Breast epithelium (tissue), 4 donors: ENCODE data around the gene ACOT13. TPM values are rescaled to one million over a fixed set of nuclear protein-coding genes. Genes with fewer than 3 reads are reported as not detected.
A peak's percentile ranks its signal among the peaks of the same experiment; 100 is the strongest.

ENCODE experiments used
- DNase-seq, 2 donors: peaks; one replicate each; pipeline ENCODE4 v3.0.0-alpha.2; 2019; ENCODE audit warnings: low spot score in 2 of 2
- H3K27ac ChIP-seq, 2 donors: fragments of 200-600 bp; sonication (generic) in 1 of 2; one replicate each; pipeline ENCODE4 v1.5.1; 2016 to 2019; ENCODE audit warnings: mild to moderate bottlenecking in 1 of 2
- H3K27me3 ChIP-seq, 2 donors: fragments of 200-600 bp; sonication (generic) in 1 of 2; one replicate each; pipeline versions ENCODE4 v1.5.1 to v1.6.0; 2017 to 2019; ENCODE audit warnings: control low read depth in 1 of 2, mild to moderate bottlenecking in 1 of 2
- H3K36me3 ChIP-seq: fragments of 200-600 bp; one replicate; pipeline ENCODE4 v1.5.1; 2019
- H3K4me1 ChIP-seq, 2 donors: fragments of 200-600 bp; sonication (generic); one replicate each; pipeline ENCODE4 v1.5.1; 2016 to 2019; ENCODE audit warnings: control low read depth in 1 of 2
- H3K4me3 ChIP-seq, 3 donors: fragments of 200-600 bp; sonication (generic); 1 replicate in 2 of 3; 2 replicates in 1 of 3; pipeline ENCODE4 v1.5.1; 2016 to 2019; ENCODE audit warnings: mild to moderate bottlenecking in 3 of 3, moderate library complexity in 2 of 3
- H3K9me3 ChIP-seq, 2 donors: fragments of 200-600 bp; sonication (generic) in 1 of 2; one replicate each; pipeline ENCODE4 v1.5.1; 2016 to 2019; ENCODE audit warnings: control low read depth in 1 of 2
- POLR2A ChIP-seq: fragments of 450-650 bp; IDR thresholded peaks from one replicate; pipeline ENCODE4 v1.6.1; 2016; ENCODE audit warnings: antibody characterized with exemption, mild to moderate bottlenecking, moderate library complexity
- POLR2AphosphoS5 ChIP-seq, 3 donors: sonication (generic); formaldehyde crosslinking; IDR thresholded peaks; one replicate each; pipeline ENCODE4 v1.6.1; 2017; ENCODE audit warnings: antibody characterized with exemption in 3 of 3
- intact Hi-C: fragments of 100-400 bp; cut with DNase I; formaldehyde crosslinking; loops from one replicate; pipeline ENCODE4 v1.15.1; 2023; ENCODE audit warnings: low total_unique reads
- total RNA-seq, 3 donors: library from RNA; depleted of rRNA; stranded (reverse); fragments of >200 nt; gene quantifications; one replicate each; pipeline ENCODE4 v1.1.0, GENCODE V29; 2016
- TF ChIP-seq, protein P1 (sequence below), 3 donors: fragments of 450-650 bp; IDR thresholded peaks; one replicate each; pipeline ENCODE4 v1.5.1; 2016 to 2017; ENCODE audit warnings: antibody characterized with exemption in 3 of 3, mild to moderate bottlenecking in 3 of 3, moderate library complexity in 3 of 3

Gene ACOT13
- total RNA-seq, 3 donors from 2014 or later: 6.3 to 12.0 (median 8.2) TPM

DNA sequence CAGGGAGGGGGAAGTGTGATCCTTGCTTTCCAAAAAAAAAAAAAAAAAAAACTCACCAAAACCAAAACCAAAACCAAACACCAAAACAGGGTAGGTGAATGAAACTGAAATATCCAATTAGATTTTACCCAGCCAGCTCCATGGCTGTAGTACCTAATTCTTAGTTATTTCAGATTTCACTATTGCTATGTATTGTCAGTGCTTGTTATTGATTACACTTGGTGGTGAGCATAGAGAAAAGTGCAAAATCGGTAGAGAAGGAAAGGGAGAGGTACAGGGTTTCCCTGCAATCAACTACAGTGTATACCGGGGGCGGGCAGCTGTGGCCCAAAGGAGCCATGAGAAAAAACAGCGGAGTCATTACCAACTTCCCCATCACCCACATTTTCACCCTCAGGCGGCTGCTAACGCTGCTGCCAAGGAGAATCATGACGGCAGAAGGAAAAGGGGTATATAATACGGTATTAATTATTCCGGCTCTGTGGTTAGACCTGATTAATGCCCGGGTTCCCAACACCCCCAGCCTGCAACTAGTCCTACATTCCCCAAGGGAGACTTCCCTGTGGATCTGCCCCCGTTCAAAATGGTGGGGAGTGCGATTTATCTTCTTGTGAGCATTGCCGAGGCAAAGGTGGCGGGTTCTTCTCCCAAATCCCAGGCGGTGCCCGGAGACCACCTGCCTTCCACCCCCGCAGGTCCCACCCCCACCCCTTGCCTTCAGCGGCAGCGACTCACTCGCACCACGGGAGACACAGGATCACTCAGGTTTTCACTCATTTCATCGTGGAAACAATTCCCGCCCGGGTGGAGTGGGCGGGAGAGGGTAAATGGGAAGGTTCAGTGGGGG is 52.5 kb downstream of the ACOT13 start, which contains the start of gene C6orf62:
Gene C6orf62 (minus strand): TSS at position 30 of the 847 bp plus-strand sequence. CDS start 486 bp downstream, outside the sequence.
- Histone ChIP-seq H3K27me3 (no peaks in the 10 kb centered on the region), H3K36me3 (no peaks in the 10 kb centered on the region), H3K9me3 (no peaks in the 10 kb centered on the region), H3K4me3 (peak within 1 kb of the TSS; percentile 80 to 96 (median 88)), H3K4me1 (no peaks in the 10 kb centered on the region), H3K27ac (peak within 1 kb of the TSS; percentile 98 to 100)
- intact Hi-C loops: no loop called here
- DNase-seq: no peak
- TF ChIP-seq POLR2A (no peak), POLR2AphosphoS5 (IDR thresholded peaks at IDR 0.05) (peak in 2 of 3 donors; percentile 22 to 25)
- TF ChIP-seq, protein P1, sequence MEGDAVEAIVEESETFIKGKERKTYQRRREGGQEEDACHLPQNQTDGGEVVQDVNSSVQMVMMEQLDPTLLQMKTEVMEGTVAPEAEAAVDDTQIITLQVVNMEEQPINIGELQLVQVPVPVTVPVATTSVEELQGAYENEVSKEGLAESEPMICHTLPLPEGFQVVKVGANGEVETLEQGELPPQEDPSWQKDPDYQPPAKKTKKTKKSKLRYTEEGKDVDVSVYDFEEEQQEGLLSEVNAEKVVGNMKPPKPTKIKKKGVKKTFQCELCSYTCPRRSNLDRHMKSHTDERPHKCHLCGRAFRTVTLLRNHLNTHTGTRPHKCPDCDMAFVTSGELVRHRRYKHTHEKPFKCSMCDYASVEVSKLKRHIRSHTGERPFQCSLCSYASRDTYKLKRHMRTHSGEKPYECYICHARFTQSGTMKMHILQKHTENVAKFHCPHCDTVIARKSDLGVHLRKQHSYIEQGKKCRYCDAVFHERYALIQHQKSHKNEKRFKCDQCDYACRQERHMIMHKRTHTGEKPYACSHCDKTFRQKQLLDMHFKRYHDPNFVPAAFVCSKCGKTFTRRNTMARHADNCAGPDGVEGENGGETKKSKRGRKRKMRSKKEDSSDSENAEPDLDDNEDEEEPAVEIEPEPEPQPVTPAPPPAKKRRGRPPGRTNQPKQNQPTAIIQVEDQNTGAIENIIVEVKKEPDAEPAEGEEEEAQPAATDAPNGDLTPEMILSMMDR (IDR thresholded peaks at IDR 0.05): no peak

GRCh38 chr6:24720131-24720603 is 53.3 kb downstream of the ACOT13 start:
- peak overlapping the region; percentile 80 to 96 (median 88) for H3K4me3 ChIP-seq
- intact Hi-C loops: no loop called here
- H3K4me1 ChIP-seq: no peaks in the 10 kb centered on the region
- no peak for TF ChIP-seq POLR2A
- TF ChIP-seq, protein P1 (IDR thresholded peaks at IDR 0.05): no peak
- TF ChIP-seq POLR2AphosphoS5 (IDR thresholded peaks at IDR 0.05): no peak
- peak; percentile 39 to 62 for DNase-seq
- H3K36me3 ChIP-seq: no peaks in the 10 kb centered on the region
- H3K9me3 ChIP-seq: no peaks in the 10 kb centered on the region
- H3K27ac ChIP-seq: peak overlapping the region; percentile 98 to 100
- no peaks in the 10 kb centered on the region for H3K27me3 ChIP-seq

DNA sequence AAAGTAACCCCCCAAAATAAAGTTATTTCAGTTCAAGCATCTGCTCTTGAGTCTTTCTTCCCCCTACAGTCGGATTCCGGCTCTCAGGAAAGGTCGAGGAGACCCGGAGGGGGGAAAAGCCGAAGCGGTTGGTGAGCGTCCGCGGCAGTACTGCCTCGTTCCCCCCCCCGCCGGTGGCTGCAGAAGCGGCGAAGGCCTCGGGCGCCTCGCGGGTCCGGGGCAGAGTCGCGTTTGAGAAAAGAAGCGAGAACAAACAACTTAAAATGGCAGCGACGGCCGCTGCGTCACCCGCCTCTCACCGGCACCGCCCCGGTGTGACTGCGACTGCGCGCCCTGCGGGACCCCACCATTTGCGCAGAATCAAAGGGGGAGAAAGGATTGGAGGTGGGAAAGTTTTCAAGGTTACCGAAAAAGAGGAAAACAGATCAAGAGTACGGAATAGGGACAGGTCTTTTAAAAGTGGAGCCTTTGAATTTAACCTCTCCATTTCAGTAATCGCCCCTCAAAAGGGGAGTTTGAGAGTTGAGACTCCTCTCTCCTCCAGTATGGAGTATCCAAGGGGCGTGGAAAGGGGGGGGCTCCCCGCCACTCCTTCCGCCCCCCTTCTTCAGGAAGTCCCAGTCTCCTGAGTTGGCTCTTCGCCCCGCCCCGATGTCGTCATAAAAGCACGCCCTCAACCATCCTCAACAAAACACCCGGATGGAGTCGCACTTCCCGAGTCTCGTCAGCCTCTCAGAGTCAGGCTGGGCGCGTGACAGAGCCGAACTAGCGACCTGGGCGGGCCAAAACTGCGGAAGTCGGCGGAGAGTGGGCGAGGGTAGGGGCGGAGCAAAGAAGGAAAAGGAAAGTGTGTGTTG is 54.0 kb downstream of the ACOT13 start:
- TF ChIP-seq POLR2AphosphoS5 (IDR thresholded peaks at IDR 0.05) (peak; percentile 98 to 99 (median 98)), POLR2A (peak; percentile 99)
- TF ChIP-seq, protein P1 (IDR thresholded peaks at IDR 0.05): peak in 2 of 3 donors; percentile 32 to 44
- no peaks in the 10 kb centered on the region for H3K27me3 ChIP-seq
- no peaks in the 10 kb centered on the region for H3K4me1 ChIP-seq
- H3K36me3 ChIP-seq: no peaks in the 10 kb centered on the region
- intact Hi-C loops: no loop called here
- peak overlapping the region; percentile 98 to 100 for H3K27ac ChIP-seq
- peak overlapping the region; percentile 80 to 96 (median 88) for H3K4me3 ChIP-seq
- no peaks in the 10 kb centered on the region for H3K9me3 ChIP-seq
- peak; percentile 100 for DNase-seq

DNA sequence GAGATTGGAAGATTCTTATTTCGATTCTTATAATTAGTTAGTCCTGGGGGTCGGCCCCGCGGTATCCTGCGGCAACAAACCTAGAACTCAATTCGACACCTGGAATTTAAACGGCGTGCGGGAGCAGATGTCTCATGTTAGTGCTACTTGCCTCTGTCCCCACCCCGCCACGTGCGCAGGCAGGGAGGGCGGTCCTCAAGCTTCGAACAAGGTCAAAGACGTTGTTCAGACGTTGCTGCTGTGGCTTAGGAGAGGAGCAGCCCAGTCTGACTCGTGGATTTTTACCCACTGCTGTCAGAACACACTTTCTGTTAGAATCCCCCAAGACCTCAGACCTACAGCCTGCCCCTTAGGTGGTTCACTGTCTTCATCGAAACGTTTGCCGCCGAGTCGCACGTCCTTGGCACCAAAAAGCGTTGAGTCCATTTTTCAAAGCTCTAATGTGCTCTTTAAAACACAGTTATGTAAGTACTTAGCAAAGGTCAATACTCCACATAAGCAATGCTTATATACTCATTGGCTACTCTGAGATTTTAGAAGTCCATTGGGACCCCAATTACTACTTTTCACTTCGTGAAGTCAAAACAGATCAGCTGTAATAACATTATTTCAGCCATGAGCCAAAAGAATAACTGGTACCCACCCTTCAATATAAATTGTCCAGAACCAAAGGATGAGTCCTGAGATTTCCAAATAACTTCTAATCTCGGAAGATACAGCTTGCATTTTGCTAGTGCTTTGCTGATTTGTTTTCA is 54.8 kb downstream of the ACOT13 start:
- Histone ChIP-seq H3K4me3 (peak overlapping the region; percentile 80 to 96 (median 88)), H3K27me3 (no peaks in the 10 kb centered on the region), H3K36me3 (no peaks in the 10 kb centered on the region), H3K4me1 (no peaks in the 10 kb centered on the region), H3K9me3 (no peaks in the 10 kb centered on the region), H3K27ac (peak overlapping the region; percentile 98 to 100)
- intact Hi-C loops: no loop called here
- DNase-seq: no peak
- peak; percentile 63 for TF ChIP-seq POLR2A
- TF ChIP-seq POLR2AphosphoS5 (IDR thresholded peaks at IDR 0.05): peak in 2 of 3 donors; percentile 79 to 94
- TF ChIP-seq, protein P1 (IDR thresholded peaks at IDR 0.05): no peak
